GM21390 (cell line): ENCODE measurements around the gene GFRA4.

Source experiments
- ATAC-seq: cut with Tn5 transposase; IDR thresholded peaks from one replicate; pipeline ENCODE4 v1.9.1; 2021; ENCODE audit not compliant: unreplicated experiment

GFRA4 gene

DNA sequence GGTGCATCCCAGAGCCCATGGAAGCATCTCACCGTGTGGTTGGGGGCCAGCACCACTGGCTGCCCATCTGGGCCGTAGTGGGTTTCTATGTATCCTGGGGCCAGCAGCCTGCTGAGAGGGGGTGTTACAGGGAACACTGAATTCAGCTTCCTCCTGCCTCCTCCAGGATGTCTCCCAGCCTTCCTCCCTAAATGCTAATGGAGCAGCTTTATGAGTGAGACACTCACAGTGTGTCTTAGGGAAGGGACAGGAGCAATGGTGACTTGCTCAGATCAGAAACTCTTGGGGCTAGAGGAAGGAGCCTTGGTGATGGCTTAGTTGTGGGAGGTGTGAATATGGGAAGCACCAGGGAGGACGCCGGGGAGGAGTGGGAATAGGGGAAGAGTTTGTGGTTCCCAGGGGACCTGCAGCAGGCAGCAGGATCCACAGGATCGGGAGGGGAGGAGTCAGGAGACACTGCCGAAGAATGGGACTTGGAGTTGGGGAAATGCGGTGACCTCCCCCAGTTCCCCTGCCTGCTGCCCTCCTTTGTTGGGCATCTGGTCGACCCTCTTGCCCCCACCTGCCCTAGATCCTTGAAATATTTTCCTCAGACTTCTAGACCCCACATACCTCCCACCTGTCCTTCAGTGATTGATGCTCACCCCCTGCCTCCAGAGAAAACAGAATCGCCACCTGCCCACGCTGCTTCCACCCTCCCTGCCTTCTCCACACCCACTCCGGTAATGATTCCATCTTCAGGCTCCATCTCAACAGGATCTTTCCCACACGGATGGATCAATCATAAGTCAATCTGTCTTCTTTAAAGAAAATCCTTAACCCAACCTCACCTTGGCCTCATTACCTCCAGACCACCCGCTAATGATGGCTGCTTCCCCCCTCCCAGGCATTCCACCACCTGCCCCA lies 12.0 kb upstream of the GFRA4 start:
- ATAC-seq, result no peak

DNA sequence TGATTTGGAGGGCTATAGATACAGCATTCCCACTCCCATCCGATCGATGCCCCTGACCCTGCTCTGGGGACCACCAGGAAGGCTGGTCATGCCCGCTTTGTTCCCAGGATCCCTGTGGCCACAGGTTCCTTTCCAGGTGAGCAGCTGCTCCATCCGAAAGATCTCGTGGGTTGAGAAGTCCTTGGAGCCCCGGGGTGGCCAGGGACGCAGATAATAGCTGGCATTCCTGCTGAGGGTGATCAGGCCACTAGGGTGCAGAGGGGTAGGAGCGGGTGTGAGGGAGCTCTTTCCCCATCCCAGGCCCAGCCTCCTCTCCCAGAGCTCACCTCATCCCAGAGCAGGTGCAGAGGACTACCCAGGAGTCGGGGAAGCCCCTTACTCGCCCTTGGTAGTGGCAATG lies 11.2 kb upstream of the GFRA4 start:
- no peak for ATAC-seq

DNA sequence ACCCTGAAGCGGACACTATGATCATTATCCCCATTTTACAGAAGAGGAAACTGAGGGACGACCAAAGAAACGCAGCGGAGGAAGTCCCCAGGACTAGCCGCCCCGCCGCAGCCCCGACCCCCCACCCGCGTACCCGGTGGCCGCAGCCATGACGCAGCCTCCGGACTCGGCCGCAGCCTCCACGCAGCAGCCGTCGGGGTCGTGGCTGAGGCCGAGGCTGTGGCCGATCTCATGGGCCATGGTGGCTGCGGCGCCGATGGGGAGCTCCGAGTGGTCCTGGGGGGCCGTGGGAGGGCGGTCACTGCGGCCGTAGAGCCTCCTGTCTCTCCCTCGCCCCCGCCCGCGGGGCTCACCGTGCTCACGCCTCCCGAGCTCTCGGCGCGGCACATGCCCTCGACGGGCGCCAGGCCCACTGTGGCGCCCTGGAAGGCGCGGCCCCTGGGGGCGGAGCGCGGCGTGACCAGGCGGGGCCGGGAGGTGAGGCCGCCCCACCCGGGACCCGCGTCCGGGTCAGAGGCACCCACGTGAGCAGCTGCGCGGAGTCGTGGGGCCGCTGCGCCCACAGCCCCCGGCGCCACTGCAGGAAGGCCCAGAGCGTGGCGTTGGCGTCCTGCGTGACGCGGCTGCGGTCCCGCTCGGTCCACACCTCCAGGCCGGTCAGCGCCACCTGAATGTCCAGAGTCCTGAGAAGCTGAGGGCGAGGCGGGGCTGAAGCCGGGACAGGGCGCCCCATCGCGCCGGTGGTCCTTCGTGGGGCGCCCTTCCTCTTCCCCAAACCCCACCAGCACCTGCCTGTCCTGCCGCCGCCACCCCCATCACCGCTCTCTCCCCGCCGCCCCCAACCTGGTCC lies 10.2 kb upstream of the GFRA4 start:
- no peak for ATAC-seq

DNA sequence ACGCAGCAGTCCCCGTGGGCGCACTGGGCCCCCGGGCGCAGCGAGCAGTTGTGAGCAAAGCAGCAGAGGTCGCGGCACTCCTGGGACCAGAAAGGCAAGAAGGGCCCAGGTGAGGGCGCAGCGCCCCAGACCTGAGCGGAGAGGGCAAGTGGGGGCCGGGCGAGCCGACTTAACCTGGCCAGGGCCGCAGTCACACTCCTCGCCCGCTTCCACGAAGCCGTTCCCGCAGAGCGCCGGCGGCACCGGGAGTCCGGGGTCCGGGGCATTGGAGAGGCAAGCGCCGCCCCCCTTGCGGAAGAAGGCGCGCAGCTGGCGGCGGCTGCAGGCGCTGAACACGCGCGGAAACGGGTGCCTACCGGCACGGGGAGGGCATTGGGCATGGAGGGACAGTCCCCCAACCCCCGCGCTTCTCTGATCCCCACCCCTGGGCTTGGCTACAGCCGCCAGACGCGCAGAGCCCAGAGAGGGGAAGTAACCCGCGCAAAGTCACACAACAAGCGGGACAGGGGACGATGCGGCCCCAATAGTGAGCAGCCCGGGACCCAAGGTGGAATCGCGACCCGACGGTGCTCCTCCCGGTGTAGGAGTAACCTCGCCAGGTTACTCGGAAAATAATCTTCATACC lies 9.5 kb upstream of the GFRA4 start:
- no peak for ATAC-seq

DNA sequence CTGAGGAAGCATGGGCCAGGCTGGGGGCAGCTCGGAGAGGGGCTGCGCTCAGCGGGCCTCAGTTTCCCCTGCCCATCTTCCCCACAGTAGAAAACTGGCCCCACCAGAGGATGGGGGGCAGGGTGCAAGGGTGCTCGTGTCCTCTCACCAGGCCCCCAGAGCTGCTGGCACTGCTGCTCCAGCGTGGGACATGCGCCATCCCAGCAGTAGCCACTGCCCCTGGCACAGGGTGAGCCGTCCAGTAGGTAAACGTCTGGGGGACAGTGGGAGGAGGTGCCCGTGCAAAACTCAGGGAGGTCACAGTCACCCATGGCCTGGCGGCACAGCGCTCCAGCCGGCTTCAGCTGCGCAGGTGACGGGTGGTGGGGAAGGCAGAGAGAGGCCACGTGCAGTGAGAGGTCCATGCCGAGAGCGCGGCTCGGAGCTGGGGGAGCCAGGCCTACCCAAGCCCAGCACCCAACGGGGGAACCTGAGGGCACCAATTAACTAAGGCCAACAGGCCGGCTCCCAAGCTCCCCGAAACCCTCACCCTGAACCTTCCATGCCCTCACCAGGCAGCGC lies 8.9 kb upstream of the GFRA4 start:
- ATAC-seq, result no peak

DNA sequence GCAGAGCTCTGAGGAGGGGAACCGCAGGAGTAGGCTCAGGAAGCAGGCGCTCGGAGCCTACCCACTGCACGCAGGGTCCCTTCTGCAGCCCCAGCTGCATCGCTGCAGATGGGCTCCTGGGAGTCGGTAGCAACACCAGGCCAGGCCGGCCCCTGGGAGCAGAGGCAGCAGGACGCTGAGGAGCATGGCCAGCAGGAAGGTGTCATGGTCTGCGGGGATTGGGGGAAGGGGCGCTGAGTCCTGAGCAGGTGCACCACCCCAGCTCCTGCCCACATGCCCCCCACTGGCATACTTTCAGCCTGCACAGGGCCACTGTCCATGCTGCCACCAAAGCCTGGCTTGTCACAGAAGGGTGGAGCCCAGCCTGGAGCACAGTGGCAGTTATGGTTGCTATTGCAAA lies 7.7 kb upstream of the GFRA4 start:
- no peak for ATAC-seq

DNA sequence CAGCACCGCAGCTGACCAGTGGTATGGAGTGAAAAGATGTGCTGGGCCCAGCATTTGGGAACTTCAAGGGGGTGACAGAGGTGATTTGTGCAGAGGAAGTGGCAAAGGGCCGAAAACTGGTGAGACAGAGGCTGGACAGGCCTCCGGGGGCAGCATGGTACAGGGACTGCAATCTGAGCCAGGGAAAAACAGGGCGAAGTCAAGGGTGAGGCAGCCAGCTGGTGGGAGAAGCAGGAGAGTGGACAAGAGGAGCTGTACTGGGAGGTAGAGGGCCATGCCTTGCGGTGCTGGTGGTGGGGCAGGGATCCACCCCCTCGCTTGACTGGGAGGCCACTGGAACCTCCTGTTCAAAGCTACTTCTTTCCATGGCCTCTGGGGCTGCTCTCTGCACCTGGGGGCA lies 7.3 kb upstream of the GFRA4 start:
- no peak for ATAC-seq

DNA sequence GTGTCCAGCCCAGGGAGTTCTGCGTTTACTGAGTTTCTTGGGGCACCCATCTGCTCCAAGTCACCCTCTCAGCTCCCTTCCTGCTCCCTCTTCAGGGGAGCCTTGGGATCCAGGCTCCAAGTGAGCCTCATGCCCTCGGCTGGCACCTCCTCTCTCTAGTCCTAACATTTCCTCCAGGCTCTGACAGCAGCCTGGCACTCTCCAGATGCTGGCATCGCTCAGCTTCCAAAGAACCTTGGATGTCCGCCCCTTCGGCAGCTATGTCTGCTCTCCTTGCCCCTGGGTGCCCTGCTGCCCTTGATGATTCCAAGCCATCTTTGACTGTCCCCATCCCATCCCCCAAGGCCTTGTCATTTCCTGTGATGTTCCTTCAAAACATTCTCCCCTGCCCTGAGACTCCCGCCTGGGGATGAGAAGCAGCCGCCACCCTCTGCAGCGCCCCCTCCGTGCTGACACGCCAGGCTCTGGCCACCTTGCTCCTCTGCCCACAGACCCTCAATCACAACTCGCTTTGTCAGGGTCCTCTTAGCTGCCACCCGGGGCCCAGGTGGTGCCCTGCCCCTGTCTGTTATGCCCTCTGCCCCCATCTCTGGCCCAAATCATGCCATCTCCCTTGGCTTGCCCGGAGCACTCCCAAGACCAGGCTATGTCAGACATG lies 6.6 kb upstream of the GFRA4 start:
- ATAC-seq, result no peak

DNA sequence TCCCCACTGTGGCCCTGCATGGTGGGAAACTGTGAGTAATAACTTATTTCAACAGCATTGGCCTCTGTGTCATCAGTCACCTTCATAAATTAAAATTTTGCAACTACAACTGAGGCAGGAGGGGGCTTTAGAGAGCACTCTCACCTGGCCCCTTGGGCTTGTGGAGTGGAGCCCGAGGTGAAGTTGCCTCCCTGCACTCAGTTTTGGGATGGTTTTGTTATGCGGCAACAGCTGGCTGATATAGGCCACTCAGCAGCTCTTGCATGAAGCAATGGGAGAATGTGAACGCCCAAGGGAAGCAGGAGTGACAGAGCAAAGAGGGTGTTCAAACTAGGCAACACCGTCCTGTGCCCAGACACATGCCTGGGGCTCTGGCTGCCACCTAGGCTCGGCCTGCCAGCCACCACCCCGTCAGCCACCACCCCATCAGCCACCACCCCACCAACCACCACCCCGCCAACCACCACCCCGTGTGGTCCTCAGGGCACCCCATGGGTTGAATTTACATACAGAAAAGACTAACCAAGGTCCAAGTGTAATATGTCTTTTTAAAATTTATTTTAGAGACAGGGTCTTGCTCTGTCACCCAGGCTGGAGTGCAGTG lies 4.3 kb upstream of the GFRA4 start:
- ATAC-seq, result no peak

DNA sequence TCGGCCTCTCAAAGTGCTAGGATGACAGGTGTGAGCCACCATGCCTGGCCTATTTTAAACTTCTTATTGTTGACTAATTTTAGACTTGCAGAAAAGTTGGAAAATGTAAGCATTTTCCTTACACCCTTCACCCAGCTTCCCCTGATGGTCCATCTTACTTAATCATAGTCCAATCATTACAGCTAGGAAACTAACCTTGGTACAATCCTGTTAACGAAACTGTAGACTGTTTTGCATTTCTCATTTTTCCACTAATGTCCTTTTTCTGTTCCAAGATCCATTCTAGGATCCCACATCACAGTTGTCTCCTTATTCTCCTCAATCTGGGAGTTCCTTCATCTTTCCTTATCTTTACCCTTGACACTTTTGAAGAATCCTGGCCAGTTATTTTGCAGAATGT lies 659 bp upstream of the GFRA4 start:
- ATAC-seq, result no peak

DNA sequence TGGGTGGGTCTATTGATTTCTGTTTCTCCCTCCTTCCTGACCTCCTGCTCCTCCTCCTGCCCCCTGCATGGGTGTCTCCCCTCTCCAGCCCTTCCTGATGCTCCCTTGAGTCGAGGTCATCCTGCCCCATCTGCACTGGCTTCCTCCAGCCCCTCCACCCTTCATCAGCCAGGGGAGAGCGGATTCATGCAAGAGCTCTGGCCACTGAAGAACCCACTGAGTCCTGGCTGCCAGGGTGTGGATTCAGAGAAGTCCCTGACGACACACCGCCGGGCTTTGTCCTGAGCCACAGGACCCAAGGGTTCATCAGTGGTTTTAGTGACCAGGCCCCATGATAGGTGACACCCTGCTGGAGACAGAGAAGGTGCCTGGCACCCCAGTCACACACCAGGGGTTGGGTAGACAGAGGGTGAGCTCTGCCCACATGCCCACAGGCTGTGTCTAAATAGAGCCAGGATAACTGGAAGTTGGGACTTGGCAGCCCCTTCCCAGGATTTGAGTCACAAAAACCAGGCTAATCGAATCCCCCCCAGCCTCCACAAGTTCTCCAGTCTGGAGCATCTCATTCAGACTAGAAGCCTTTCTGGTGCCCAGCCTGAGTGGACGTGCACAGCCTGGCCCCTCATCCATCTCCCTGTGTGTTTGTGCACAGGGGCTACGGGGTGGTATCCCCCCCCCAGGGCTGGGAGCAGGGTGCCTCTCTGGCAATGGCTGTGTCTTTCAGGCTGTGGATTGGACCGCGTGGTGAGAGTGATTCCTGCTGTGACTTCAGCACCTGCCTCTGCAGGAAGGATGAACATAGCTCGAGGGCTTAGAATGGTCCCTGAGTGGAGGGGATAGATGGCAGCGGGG lies 1.2 kb downstream of the GFRA4 start:
- ATAC-seq, result no peak

DNA sequence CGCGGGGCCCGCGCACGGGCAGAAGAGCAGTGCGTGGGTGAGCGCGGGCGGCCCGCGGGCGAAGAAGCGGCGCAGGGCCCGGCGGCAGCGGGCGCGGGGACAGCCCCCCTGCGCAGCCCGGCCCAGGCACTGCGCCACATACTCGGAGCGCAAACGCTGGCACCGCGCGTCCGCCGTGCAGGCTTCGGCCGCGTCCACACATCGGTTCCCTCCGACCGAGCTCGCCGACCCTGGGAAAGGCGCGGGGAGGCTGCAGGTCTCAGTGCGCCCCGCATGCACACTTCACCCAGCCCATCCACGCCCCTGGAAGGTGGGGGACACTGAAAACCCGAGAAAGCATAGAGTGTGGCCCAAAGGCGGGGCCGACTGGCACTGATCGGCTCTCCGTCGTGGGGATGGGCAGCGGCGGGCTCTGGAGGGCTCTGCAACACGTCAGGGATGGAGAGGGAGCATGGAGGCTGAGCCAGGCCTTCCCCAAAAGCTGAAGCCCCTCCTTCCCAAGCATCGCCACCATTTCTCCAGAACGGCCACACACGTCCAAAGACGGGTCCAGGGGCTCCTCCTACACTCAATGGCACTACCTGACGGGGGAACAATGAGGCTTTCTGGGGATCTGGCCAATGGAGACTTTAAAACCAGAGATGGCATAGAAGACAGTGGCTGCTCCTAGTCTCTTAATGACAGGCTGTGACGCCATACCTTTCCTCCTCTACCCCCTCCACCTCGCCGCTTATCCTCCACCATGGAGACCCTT lies 2.0 kb downstream of the GFRA4 start:
- no peak for ATAC-seq

DNA sequence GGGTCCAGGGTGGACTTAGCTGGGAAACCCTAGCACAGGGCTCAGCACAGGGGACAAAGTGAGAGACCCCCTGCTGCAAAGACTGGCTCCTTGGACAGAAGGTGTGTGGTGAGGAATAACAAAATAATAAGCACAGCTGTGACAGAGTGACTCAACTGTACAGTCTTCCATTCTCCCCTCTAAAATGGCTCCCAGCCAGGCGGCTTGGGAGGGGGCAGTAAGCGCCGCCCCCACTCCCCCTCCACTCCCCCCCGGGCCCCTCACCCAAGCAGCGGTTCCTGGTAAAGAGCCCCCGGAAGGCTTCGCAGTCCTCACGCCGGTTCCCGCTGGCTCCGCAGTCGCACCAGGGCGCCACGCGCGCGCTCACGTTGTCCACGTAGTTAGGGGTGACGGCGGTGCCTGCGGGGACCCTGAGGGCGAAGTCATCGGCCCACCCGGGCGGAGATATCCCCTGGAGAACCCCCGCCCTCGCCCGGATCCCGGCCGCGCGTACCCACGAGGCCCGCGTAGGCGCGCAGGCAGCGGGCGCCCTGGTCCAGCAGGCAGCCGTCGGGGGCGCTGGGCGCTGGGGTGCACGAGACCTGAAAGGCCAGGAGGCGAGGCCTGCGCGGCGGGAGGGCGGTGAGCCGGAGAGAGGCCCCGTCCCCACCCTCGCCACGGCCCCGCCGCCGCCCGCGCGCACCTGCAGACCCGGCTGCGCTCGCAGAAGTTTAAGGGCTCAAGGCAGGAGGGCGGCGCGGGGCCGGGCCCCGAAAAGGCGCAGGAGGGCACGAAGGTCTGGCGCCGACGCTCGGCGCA lies 2.7 kb downstream of the GFRA4 start:
- ATAC-seq, result no peak

DNA sequence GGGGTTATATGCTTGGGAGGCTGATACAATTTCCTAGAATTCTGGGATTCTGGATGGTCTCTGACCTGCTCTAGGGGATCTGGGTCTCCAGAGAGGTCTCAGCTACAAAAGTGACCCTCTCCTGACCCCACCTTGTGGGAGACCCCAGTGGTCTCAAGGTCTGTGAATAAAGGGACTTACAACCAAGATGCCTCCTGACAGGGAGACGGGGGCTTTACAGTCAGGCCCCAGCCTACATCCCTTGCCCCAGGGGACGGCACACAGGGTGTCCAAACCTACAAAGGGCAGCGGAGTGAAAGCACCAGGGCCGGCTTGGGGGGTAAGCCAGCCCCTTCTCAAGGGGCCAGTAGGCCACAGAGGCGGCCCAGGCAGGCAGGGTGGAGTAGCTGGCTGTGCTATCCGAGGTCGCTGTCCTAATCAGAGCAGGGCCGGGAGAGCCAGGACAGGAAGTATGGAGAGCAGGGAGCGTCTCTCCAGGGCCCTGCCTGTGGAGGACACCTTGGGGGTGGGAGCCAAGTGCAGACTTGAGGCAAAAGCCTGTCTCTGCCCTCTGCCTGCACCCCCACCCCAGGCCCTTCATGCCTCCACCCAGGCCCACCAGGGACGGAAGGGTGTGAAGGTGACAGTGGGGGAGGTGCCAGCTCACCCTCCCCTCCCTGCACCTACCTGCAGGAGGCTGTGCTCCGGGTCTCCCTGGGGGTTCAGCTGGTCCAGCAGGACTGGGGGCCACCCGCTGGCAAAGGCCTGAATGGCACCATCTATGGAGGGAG lies 3.5 kb downstream of the GFRA4 start:
- no peak for ATAC-seq

DNA sequence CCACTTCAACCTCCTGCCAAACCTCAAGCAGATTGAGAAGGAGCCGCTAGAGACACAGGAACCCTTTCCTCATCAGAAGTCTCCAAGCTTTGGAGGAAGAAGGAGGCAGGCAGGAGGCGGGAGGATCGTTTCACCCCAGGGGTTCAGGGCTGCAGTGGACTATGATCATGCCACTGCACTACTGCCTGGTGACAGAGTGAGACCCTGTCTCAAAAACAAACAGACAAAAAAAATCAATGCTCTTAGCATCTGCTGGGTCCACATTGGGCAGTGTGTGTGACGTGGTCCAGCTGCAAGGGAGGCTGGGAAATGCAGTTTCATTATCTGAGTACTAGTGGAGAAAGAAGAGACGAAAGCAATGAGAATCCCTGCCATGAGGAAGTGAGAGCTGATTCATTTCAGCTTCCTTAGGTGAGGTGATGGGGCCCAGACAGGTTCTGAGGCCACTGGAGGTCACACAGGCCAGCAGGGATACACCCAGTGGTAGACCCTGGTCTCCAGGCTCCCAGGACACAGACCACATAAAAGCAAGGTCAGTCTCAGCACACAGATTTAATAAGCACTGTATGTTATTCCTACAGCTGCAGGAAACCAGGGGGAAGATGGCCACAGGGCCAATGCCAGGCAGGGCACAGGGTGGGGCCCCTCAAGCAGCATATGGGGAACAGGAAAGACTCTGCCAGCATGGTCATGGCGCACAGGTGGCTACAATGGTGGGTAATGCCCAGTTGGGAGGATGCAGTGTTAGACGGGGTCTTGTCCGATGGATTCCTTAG lies 4.3 kb downstream of the GFRA4 start:
- peak; percentile 90 for ATAC-seq

DNA sequence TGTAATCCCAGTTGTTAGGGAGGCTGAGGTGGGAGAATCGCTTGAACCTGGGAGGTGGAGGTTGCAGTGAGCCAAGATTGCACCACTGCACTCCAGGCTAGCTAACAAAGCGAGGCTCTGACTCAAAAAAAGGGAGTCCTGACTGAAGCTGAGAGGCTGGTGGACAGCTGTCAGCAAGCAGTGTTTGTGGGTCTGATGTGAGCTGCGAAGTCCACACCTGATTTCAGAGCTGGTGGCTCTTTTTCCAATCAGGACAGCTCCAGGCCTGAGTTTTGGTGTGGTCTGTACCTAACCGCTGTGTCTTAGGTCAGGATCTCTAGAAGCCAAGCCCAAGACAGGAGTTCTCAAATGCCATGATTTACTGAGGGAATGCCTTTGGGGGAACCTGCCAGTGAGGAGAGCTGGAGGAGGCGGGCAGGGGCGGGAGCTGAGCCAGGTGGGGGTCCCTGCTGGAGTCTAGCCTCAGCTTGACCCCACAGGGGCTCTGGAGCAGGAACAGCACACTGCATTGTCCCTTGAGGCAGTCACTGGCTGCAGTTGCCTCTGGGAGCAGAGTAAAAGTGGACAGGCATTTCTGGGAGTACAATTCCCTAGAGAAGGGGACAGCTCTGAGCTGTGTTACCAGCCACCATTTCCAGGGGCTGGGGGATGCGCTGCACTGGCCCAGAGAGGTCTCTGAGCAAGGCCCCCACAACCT lies 5.0 kb downstream of the GFRA4 start:
- ATAC-seq, result no peak
